Measurements from ENCODE around the gene LEMD1.

GRCh38 chr1:205438213-205439158 lies 16.6 kb upstream of the LEMD1 start:
- TF ChIP-seq, protein P1, sequence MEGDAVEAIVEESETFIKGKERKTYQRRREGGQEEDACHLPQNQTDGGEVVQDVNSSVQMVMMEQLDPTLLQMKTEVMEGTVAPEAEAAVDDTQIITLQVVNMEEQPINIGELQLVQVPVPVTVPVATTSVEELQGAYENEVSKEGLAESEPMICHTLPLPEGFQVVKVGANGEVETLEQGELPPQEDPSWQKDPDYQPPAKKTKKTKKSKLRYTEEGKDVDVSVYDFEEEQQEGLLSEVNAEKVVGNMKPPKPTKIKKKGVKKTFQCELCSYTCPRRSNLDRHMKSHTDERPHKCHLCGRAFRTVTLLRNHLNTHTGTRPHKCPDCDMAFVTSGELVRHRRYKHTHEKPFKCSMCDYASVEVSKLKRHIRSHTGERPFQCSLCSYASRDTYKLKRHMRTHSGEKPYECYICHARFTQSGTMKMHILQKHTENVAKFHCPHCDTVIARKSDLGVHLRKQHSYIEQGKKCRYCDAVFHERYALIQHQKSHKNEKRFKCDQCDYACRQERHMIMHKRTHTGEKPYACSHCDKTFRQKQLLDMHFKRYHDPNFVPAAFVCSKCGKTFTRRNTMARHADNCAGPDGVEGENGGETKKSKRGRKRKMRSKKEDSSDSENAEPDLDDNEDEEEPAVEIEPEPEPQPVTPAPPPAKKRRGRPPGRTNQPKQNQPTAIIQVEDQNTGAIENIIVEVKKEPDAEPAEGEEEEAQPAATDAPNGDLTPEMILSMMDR (IDR thresholded peaks at IDR 0.05; ENCODE audit: poor library complexity, severe bottlenecking): no peak
- no peak for TF ChIP-seq REST (IDR thresholded peaks at IDR 0.05; ENCODE audit: borderline replicate concordance)
- no peak for TF ChIP-seq SMC3 (conservative IDR thresholded peaks at IDR 0.05; ENCODE audit: poor library complexity)
- no peak for TF ChIP-seq EP300 (conservative IDR thresholded peaks at IDR 0.05; ENCODE audit: poor library complexity, severe bottlenecking)
- no peak for TF ChIP-seq EZH2 (IDR thresholded peaks at IDR 0.05; ENCODE audit: borderline replicate concordance, insufficient read depth, low read length, poor library complexity, severe bottlenecking)
- no peak for TF ChIP-seq POLR2AphosphoS5 (IDR thresholded peaks at IDR 0.05)
- no peak for TF ChIP-seq TAF1 (IDR thresholded peaks at IDR 0.05; ENCODE audit: low read depth)
- no peak for TF ChIP-seq RAD21 (conservative IDR thresholded peaks at IDR 0.05)
